A549 treated with CpdA at 1 μM for 4 hours (cell line): ENCODE measurements around the gene OR10G7. TPM values are rescaled to one million over a fixed set of nuclear protein-coding genes. Genes with fewer than 3 reads are reported as not detected.

Experiments used
- total RNA-seq: library from RNA; stranded (reverse); fragments of 200-300 nt; extraction: Qiagen RNA extraction; gene quantifications from 5 replicates; pipeline ENCODE4 v1.2.3, GENCODE V29; 2022; ENCODE audit warnings: low read depth

Gene OR10G7, protein sequence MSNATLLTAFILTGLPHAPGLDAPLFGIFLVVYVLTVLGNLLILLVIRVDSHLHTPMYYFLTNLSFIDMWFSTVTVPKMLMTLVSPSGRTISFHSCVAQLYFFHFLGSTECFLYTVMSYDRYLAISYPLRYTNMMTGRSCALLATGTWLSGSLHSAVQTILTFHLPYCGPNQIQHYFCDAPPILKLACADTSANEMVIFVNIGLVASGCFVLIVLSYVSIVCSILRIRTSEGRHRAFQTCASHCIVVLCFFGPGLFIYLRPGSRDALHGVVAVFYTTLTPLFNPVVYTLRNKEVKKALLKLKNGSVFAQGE
- total RNA-seq = not detected in 5 replicates

DNA sequence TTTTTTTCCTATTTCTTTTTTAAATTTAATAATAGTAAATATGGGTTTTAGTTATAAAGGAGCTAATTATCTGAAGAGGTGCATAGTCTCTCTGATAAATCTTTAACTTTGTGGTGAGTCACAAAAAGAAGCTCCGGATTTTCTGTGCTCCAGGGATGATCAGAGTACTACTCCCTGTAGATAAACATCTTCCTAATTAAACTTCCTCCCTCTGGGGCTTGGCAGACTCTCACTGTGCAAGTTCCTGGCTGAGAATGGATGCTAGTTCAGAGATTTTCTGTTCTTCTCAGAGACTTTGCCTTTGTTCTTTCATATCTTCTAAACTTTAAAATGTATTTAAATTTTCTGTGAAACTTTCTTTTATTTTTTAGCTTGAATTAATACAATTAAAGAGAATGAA is at the start of gene OR10G7:
OR10G7 (minus strand) TSS at position 72 of the 400 bp plus-strand sequence. CDS start 2,324 bp downstream, outside the sequence.

DNA sequence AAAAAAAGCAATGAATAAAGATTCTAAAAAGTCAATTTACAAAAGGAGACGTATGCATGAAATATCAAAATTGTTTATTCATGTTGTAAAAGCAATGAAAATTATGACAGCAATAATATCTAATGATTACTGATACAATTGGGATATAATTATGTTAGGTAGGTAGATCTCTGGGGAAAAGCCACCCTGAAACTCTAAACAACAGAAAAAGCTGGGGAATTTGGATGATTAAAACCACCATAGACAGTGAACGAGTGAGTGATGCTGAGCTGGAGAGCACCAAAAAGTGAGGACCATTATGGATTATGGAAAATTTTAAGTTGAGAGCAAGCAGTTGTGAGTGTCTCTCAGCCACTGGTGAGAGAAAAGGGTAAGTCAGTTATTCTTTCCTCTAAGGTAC is 14.6 kb downstream of the OR10G7 start, which contains the start of gene OR10G8:
OR10G8 (plus strand) TSS at position 301 of the 400 bp plus-strand sequence. CDS start 2,825 bp downstream, outside the sequence.

DNA sequence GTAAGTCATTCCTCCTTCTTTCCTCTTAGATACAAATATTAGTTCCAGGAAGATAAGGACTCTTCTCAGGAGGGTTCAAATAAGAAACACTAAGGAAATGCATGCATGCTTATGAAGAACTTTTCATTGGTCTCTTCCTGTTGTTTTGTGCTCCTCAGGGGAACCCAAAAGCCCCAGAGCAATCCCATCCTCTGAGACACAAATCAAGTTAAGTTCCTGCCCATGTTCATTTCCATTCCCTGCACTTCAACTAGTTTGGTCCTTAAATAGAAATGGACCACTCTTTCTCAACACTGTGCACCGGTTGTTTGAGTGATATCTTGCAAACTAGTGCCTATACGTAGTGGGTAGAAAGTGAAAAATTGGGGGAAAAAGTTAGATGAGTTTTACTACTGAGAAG is 28.4 kb downstream of the OR10G7 start, which contains the start of gene OR10G4:
OR10G4 (plus strand) TSS at position 301 of the 400 bp plus-strand sequence. CDS start 2,578 bp downstream, outside the sequence.

DNA sequence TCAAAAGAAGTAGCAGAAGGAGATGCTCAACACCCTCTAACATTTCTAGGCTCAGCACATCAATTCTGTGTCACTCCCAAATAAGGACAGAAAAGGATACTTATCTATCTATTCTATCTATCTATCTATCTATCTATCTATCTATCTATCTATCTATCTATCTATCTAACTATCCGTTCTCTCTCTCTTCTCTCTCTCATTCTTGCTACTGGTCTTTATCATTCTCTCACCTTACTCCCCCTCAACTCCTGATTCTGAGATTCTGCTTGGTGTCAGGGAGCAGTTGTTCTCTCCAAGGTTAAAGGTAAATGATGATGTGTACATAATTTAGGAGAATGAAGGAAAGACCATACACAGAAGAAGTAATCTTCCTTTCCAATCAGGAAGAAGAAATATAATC is 46.0 kb downstream of the OR10G7 start, which contains the start of gene OR10G6:
OR10G6 (minus strand) TSS at position 43 of the 400 bp plus-strand sequence; CDS start at position 43, 0 bp downstream.

Other genes starting within 250 kb of the OR10G7 start
- gene OR6M1, start 235.0 kb downstream of the OR10G7 start, total RNA-seq = not detected in 5 replicates
- gene TMEM225, start 155.7 kb downstream of the OR10G7 start, total RNA-seq = not detected in 5 replicates
- not detected in 5 replicates for gene OR8D4, start 139.2 kb downstream of the OR10G7 start, total RNA-seq
- gene OR4D5, start 101.7 kb downstream of the OR10G7 start, total RNA-seq = not detected in 5 replicates
- gene OR6T1, start 97.5 kb downstream of the OR10G7 start, total RNA-seq = not detected in 5 replicates
- gene OR10S1, start 63.5 kb downstream of the OR10G7 start, total RNA-seq = not detected in 5 replicates
- gene OR10G6, start 46.2 kb downstream of the OR10G7 start, total RNA-seq = not detected in 5 replicates
- not detected in 5 replicates for gene OR10G4, start 28.3 kb downstream of the OR10G7 start, total RNA-seq
- not detected in 5 replicates for gene OR10G9, start 18.3 kb downstream of the OR10G7 start, total RNA-seq
- not detected in 5 replicates for gene OR10G8, start 14.5 kb downstream of the OR10G7 start, total RNA-seq
- 0.22 to 0.37 TPM (median 0.30 TPM) in 5 replicates for gene VWA5A, start 74.1 kb upstream of the OR10G7 start, total RNA-seq
- gene OR10D3, start 142.0 kb upstream of the OR10G7 start, total RNA-seq = not detected in 5 replicates
- not detected in 5 replicates for gene OR8G1, start 199.8 kb upstream of the OR10G7 start, total RNA-seq
- not detected in 5 replicates for gene OR8G5, start 215.1 kb upstream of the OR10G7 start, total RNA-seq